GM18499 (cell line): ENCODE data around the gene CHMP3.

Source experiments
- ATAC-seq: cut with Tn5 transposase; IDR thresholded peaks from one replicate; pipeline ENCODE4 v1.9.1; 2021; ENCODE audit warnings: moderate number of reproducible peaks; ENCODE audit not compliant: insufficient read depth, unreplicated experiment

Gene CHMP3

DNA sequence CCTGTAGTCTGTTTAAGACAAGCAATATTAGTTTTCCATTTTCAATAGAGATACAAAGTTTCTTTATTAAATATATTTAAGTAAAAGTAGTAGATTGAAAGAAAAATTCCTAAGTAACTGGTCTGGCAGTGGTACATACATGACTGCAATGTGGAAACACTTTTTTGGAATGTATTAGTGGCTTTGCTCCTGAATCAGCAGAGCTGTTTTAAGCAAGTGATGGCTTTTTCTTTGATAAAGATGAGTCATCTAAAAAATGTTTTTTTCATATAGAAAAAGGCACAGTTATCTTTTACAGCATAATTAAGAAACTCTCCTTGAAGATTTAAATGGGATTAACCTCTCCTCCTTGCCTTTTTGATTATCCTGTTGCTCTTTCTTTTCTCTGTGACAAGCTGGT is 87.2 kb downstream of the CHMP3 start:
- ATAC-seq = no peak

DNA sequence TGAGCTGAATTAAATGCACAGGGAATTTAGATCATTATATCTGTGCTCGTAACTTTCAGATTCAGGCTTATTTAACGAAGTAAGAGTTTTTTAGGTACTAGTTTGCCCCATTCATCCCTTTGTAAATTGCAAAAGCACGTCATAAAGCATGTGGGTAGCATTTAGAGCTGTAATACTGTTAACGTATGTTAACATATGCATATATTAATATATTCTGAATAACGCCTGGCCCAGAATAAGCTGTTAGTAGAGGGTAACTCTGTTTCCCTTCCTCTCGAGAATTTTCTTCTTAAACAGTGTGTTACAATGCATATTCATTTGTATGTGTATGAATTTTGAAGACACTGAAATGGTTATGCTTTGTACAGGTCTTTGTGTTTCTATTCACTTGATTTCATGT is 91.6 kb downstream of the CHMP3 start:
- no peak for ATAC-seq

DNA sequence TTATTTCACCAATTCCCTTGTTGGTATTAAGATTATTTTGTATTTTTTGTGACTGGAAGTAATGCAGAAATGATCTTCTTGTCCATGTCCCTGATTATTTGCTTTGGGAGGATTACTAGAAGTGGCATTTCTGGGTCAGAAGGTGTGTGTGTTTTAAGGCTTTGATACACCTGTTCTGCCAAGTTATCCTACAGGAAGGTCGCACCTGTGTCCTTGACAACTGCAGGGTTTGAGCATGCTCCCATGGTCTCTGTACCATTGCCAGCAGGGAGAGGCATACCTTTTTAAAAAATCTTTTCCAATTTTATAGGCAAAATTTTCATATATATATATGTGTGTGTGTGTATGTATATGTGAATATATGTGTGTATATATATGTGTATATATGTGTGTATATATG is 92.4 kb downstream of the CHMP3 start:
- no peak for ATAC-seq

DNA sequence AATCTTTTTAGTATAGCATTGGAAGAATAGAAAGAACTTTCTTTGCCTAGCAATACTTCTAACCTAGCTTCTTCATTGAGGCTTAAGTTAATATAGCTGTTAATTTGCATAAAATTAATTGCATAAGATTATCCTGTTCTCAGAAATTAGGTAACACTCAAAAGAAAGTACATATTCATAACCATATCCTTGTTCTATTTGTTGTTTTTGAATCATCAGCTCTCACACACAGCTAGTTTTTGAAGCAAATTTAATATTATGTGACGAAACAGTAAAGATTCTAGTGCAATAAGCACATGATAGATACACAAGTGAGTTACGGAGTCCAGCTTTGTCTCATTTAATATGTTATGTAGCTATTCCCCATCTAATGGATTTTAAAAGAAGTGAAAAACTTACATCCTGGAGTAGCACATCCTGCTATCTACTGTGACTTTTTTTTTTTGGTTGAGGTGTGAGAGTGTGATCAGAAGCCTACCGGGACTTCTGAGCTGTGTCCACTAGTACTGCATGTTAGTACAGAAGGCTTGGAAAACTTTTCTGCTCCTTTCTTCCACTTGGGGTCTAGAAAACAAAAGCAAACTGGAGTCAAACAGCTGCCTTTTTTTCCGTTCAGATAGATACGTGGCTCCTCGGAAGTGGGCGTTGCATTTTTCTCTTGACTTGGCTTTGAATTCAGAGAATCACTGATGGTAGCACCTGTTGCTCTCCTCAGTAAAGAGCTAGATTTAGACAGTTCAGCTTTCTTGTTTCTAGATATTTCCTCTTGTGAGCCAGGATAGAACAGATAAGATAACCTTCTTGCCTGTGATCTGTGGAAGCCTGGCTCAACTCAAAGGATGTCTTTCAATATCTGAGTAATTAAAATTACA is 94.8 kb downstream of the CHMP3 start:
- ATAC-seq = no peak

DNA sequence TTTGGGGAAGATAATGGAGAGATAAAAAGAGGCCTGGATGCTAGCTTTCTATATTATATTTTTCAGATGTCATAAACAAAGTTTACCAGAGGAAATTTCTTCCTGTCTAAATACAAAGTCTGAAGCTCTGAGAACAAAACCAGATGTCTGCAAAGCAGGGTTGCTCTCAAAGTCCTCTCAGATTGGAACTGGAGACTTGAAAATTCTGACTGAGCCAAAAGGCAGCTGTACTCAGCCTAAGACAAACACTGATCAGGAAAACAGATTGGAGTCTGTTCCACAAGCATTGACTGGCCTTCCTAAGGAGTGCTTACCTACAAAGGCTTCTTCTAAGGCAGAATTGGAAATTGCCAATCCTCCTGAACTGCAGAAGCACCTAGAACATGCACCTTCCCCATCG is 96.9 kb downstream of the CHMP3 start:
- ATAC-seq = no peak

DNA sequence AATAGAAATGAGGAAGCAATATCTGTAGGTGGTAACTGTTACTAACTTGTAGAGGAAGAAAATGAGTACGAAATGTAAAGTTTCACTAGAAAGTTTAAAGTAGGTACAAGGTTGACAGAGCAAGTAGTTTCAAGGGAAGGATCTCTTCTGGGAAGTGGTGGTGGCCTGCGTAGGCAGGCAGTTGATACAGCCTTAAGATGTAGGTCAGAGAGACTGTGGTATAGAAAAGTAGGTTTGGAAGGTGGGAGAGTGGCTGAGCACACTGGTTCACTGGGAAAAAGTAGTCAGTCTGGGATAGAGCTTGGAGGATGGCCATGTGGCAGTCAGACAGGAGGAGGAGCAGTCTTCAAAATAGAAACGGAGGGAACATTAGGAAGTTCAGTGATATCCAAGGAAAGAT is 98.6 kb downstream of the CHMP3 start:
- no peak for ATAC-seq

DNA sequence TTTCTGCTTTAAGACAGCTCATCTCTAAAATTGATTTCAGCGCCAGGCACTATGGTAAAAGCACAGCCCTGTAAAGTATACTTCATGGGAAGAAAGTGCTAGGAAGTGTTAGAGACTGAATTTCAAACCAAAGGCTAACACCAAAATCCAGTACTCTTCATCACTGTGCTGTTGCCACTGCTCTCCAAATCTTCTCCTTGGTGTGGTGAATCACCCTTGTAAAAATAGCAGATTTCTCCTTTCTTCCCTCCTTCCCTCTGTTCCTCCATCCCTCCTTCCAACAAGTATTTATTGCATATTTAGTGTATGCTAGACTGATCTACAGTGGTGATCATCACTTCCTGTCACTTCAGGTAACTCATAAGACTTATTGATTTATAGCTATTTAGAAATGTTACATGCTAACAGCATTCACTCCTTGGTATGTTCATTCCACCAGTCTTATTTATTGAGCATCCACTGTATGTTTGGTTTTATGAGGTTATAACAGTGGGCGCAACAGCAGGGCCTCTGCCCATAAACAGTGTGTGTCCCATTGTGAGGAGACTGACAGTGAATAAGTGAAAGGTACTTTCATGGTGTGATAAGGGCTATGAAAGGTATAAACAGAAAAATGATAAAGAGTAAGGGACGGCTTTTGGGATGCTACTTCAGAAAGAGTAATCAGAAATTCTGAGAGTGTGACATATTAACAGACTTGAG is 102.0 kb downstream of the CHMP3 start:
- no peak for ATAC-seq

DNA sequence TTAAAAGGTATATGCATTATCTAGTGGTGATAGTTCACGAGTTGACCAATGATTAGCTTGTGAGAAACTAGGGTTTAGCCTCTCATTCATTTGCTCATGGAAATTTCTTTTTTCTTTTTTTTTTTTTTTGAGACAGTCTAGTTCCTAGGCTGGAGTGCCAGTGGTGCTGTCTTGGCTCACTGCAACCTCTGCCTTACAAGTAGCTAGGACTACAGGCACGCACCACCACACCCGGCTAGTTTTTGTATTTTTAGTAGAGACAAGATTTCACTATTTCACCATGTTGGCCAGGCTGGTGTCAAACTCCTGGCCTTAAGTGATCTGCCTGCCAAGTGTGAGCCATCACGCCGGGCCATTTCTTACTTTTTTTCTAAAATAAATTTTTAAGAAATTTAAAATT is 108.1 kb downstream of the CHMP3 start:
- ATAC-seq = no peak

DNA sequence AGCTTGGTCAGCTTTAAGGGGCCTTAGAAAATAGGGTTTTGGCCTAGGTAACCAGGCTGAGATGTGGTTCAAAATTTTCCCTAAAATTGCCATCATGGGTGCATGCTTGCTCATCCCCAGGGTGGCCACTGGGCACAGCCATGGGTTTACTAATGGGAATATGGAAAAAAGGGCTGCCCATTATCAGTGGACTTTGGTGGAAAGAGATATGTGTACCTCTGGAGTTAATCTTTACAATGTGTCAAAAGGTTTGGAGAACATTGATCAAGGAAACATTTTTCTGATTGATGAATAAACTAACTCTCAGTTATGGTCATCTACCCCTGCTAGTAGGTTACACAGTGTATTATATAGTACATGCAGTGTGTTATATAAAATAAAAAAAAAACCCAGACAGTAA is 109.0 kb downstream of the CHMP3 start:
- no peak for ATAC-seq

DNA sequence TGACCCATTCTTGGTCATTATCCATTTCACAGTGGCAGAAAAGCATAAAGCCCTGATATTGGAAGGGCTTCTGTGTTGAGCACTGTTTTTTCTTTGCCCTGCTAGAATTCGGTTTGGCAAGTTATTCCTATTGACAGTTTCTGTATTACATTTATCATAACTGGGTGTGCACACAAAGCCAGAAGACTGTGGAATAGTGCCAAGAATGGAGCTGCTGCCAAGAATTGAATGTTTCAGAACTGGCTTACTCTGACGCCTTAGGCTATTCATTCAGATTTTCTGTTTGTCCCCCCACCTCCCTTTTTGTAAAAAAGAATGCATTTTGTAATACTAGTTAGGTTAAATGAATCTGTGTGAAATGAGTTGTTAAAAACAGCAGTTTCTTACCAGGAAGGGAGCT is 109.4 kb downstream of the CHMP3 start:
- ATAC-seq = no peak
